NCI-H2196 treated with DMSO at 0.1 percent for 48 hours (cell line): ENCODE results near the gene XRCC5.

ENCODE experiments used
- DNase-seq: peaks from one replicate; lab custom pipeline; 2025; ENCODE audit not compliant: unreplicated experiment; lab: John Stamatoyannopoulos, UW

Gene XRCC5

DNA sequence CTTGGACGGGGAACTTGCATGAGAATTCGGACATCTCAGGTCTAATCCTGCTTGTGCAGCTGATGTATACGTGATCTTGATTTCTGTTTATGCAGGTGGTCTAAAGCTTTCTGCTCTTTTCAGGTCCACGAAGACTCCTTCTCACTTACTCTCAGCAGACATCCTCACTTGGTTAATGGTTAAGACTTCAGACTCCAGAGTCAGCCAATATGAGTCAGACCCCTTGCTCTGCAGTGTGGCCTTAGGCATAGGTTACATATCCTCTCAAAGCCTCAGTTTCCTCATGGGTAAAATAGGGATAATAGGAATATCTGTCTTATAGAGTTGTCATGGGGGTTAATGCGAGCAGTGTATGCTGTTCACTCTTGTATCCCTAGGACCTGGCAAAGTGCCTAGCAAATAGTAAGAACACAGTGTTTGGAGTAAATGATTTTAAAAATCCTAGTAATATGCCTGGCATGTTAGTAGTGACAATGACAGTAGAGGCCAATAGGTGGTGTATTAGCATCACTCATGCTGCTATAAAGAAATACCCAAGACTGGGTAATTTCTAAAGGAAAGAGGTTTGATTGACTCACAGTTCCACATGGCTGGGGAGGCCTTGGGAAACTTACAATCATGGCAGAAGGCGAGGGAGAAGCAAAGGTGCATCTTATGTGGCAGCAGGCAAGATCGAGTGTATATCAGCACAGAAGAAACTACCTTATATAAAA, 42.3 kb downstream of the XRCC5 start:
- no peak for DNase-seq

DNA sequence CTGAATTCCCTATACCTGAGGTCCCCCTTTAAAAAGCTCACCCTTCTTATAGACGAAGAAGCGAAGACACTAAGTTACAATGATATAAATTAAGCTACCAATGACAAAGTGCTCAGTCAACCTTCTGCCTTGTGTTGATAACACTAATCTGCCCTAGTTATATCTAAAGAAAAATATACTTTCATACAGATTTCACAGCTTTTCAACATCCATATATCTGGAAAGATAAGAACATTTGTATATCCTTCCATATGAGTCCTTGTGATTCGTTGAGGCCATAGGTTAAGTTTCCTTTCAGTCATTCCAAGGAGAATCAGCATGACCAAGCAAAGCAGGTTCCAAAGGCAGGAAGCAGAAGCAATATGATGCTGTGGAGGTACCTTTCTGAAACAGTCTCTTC, 46.8 kb downstream of the XRCC5 start:
- no peak for DNase-seq

DNA sequence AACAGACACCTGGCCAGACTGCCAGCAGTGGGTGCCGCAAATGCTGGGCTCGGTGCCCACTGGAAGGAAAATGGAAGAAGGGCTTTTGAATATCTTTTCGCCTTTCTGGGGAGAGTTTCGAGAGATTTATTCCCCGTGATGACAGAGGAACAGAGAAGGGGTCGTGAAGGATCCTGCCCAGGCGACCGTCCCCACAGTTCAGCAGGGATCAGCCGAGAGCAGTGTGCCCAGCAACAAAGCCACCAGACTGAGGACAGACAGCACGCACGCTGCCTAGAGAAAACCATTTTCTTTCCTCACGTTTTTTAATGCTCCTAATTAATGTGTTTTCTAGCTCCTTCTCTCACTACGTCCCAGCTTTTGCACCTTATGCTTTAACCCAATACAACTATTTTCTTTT, 47.7 kb downstream of the XRCC5 start:
- DNase-seq, result no peak

DNA sequence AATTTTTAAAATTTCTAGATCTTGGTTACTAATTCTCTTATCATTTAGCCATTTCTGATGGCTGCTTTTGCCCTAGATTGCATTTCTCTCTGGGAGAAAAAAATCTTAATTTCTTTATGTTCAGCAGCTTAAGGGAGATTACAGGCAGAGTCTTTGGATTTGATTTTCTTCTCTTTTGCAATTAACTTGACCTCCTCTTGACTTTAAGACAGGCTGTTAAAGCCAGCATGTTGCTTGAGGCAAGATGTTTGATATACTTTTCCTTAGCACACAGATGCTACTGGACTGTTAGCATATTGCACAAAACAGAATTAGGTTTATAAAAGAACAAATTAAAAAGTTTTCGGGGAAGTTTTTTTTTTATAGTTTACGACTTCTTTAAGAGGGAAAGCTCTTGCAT, 50.0 kb downstream of the XRCC5 start:
- DNase-seq, result no peak

DNA sequence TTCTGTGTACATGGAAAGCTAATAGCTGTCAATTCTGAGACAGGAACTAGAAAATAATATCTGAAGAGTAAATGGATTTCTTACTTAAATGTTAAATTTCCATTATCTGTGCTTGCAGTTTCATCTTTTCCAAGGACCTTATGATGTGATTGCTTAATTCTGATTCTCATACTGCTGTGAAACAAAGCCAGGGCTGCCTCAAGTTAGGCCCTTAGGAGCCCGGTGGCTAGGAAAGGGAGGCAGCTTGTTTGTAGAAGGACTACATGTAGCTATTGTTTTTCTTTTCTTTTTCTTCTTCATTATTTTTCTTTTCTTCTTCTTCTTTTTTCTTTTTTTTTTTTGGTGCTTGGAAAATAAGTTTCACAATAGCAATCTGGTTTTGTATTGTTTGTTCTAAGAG, 50.5 kb downstream of the XRCC5 start:
- DNase-seq, result no peak

DNA sequence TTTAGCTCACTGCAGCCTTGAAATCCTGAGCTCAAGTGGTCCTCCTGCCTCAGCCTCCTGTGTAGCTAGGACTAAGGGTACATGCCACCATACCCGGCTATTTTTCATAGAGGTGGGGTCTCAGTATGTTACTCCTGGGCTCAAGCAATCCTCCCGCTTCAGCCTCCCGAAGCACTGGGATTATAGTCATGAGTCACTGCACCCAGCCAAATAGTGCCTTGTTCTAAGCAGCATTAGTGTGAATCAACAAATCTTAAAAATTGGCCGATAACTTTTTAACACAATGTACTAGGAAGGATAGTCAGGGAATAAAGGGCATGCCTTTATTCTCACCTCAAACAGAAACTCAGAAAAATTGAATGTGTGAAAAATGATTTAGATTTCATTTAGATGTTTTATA, 51.6 kb downstream of the XRCC5 start:
- DNase-seq, result no peak

DNA sequence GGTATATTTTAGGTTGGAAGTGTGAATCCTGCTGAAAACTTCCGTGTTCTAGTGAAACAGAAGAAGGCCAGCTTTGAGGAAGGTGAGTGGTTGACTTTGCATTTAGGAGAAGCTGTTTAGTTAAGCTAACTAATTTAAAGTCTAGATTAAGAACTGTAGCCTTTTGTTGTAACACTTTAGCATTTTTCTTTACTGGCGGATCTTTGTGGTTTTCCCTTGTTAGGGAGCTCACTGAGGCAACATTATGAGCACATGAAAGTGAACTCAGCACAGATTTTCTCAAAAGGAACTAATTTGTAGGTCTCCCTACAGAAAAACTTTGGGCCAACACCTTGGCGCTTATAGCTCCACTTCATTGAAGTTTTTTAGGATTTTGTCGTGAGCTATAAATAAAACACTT, 52.8 kb downstream of the XRCC5 start:
- no peak for DNase-seq

DNA sequence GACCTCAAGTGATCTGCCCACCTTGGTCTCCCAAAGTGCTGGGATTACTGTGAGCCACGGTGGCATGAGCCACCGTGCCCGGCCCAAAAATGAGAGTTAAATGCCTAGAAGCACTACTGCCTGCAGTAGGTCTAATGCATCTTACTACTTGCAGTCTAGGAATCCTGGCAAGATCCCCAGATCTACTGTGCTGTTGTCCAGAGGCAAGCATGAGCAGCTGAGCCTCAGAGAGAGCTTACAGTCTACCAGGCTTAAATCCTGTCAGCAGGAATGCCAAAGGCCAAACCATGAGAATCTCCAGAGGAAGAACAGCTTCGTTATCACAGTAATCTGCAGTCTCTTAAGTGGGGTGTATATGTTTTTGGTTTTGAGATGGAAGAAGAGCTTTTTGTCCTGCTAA, 54.4 kb downstream of the XRCC5 start:
- no peak for DNase-seq

DNA sequence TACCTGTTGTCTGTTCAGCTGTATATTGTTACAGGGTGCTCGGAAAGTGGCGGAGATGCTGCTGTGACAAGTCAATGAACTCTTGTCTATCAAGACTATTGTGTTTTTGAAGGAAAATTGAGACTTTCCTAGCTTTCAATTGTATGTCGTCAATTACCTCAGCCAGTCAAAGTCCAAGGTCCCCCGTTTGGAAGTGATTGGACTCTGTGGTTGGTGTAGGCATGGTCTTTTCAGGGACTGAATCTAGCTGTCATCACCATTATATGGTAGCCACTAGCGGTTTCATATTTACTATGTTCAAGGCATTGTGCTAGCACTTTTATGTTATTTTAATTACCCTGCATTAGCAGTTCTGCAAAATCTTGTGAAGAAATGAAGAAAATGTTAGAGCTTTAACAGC, 54.9 kb downstream of the XRCC5 start:
- no peak for DNase-seq

DNA sequence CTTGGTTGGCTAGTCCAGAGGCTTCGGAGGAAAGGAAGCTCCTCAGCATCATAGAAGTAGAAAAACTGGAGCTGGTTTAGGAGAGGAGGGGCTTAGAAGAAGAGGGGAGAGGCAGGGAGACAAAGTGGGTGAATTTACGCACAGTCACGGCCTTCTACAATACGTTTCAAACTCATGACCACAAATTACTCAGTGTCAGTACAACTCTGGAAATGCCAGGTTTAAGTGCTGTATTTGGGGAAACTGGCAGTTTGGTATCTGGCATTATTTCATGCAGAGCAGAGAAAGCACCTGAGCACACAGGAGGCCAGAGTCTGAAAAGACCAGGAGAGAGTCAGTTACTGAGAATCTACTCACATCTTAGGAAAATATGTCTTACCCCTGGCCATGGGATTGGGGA, 55.4 kb downstream of the XRCC5 start:
- no peak for DNase-seq

DNA sequence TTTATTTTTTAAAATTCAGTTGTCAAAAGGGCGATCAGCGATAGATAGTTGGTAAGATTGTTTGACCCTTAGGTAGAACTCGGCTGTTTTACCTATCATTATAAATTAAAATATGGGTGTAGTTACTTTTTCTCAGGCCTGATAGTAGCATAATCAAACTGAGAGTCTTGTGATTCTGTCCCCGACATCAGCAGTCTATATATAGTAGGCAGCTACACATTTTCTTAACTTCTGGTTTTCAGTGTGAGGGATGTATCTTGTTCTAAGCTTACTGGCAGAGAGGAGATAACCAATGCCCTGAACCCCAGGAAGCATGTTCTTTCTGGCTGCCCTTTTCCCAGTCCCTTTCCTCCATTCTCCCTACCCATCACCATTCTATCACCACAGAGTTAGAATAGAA, 56.6 kb downstream of the XRCC5 start:
- DNase-seq, result no peak

DNA sequence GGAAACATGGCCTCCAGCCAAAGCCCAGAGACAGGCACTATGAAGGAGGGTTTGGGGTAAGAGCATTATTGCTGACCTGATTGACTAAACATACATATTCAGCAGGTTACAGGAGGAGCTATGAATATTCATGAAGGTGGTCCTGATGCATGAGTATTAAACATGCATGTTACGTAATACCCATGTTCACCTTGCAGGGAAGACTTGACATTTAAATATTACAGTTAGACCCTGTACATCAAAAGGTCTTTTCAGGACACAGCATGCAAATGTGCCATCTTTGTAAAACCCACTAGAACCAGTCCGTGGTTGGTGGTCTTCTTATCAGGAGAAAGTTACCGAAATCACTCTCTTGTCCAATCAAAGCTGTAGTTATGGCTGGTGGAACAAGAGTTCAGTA, 59.9 kb downstream of the XRCC5 start:
- DNase-seq, result no peak

DNA sequence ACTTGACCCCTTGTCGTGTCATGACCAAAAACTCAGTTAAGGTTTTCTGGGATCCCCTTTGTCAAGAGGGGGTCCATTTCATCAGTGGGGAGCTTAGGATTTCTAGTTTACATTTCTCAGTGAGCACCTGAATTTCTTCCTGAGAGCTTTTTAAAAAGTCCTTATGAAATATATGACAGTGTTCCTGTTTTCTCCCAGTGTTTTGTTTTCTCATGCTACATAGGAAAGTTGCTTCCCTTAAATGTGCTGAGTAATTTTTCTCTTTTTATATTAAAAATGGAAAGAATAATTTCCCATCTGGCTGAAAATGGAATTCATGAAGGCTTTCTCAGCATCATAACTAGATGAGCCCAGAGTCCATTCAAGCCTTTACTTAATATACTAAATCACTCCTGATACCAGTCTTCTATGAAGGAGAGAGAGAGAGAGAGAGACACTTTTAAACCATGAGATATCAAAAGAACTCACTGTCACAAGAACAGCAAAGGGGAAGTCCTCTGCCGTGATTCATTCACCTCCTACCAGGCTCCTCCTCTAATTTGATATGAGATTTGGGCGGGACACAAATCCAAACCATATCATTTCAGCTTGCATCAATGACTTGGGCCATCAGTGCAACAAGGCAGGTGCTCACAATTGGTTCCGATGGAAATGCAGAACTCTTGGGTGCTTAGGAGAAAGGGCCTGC, 61.1 kb downstream of the XRCC5 start:
- DNase-seq, result no peak

DNA sequence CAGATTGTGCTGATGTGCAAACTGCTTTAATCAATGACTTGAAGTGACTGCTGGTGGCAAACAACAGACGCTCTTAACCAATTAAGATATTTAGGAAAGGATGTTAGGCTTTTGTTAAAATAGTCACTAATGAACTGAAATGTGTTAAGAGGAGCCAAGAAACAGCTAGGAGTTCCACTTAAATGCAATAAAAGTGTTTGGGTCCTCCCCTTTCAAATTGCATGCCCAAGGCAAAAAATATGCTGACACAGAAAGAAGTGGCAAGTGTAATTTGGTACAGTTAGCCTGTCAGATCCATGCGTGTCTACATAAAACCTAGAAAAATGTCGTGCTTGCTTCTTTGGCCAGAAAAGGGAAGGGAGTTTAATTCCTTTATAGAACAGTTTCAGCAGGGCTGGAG, 61.9 kb downstream of the XRCC5 start:
- DNase-seq, result no peak

DNA sequence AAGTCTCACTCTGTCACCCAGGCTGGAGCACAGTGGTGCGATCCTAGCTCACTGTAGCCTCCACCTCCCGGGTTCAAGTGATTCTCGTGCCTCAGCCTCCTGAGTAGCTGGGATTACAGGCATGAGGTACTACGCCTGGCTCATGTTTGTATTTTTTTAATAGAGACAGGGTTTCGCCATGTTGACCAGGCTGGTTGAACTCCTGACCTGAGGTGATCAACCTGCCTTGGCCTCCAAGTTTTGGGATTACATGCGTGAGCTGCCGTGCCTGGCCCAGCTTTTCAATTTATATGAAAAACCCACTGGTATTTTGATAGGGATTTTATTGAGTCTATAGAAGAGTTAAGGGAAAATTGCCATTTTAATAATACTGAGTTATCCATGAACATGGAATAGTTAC, 63.3 kb downstream of the XRCC5 start:
- no peak for DNase-seq

DNA sequence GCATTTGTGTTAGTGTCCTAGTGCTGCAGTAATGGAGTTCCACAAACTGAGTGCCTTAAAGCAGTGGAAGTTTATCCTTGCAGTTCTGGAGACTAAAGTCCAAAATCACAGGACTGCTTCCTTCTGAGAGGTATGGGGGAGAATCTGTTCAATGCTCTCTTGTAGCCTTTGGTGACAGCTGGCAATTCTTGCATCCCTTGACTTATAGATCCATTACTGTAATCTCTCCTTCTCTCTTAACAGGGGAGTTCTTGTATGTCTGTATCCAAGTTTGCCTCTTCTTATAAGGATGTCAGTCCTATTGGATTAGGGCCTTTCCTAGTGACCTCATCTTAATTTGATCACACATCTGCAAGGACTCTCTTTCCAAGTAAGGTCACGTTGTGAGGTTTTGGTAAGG, 69.9 kb downstream of the XRCC5 start:
- DNase-seq, result no peak

DNA sequence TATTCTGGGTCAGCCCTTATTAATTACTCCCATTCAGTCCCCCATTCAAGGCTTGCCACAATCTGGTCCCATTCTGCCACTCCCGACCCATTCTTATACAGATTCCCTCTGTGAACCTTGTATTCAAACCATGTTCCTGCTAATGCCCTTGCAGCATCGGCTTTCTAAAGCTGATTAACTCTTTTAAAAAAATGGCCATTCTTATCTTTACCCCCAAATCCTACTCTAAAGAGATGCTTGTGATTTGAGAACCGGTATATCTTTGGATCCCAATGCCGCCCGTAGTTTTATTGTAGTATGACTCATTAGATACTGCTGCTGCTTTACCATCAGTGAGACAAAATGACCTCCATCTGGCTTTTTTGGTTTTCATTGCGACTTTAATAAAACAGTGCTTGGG, 72.2 kb downstream of the XRCC5 start:
- no peak for DNase-seq

DNA sequence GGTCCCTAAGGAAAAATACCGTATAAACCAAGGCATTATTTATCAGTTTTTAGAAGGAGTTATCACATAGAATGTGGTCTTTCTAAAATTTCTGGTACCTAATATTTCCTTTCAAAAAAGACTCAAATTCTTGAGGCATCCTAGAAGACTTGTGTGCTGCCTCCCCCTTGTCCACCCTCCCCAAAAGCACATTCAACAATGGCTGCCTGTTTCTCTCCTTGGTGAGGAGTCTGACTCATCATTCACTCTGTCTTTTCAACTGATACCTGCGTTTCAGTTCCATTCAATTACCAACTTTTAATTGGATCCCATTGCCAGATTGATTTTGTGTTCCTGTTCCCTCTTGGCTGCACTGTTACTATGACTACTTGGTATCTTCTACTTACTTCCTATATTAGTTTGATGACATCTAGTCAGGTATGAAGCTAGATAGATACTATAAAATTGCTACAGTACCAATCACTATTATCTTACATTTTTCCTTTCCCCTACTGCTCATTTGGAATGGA, 72.9 kb downstream of the XRCC5 start:
- no peak for DNase-seq

DNA sequence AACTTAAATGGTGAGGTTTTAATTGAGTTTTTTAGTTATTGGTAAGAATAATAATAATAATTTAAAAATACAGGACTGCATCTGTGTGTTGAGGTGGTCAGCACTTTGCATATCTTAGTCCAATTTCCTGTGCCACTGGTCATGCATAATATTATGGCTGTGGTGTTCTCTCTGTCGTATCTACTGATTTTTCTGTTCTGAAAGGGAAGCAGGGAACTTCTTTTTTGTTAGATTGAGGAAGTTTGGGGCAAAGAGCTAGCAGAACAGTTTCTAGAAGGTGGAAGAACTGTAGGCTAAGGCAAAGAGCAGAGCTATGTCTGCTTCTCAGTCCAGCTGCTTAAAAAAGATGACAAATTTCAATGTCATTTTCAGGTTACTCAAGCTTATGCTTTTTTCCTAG, 74.3 kb downstream of the XRCC5 start:
- DNase-seq, result no peak

DNA sequence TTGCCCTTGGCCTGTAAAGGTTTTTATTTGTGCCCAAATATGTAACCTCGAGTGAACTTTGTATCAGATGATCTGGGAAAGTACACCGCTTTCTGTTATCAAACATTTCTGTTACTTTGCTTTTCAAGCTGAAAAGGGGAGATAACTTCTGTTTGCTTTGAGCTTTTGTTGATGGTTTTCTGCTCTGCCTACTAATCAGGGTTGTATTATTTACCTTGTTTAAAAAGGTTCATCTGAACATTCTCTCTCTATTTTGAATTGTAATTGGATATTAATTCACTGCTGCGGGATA, 79.4 kb downstream of the XRCC5 start:
- no peak for DNase-seq

DNA sequence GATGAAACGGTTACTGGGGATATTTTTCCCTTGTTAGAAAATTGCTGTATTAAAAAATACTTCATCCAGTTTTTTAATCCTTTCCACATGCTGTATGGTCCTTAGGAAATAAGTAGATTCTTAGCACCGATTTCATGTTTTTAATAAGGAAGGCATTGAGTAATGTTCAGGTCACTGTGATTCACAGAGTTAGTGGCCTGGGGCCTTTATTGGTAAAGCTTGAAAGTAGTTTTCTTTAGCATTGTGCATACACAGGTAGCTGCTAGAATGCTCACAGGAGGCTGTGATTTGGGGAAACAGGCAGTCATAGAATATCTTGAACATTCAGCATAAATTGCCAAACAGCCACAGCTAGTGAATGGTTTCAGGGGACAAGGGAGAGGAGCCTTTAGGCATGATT, 79.8 kb downstream of the XRCC5 start:
- DNase-seq, result no peak

DNA sequence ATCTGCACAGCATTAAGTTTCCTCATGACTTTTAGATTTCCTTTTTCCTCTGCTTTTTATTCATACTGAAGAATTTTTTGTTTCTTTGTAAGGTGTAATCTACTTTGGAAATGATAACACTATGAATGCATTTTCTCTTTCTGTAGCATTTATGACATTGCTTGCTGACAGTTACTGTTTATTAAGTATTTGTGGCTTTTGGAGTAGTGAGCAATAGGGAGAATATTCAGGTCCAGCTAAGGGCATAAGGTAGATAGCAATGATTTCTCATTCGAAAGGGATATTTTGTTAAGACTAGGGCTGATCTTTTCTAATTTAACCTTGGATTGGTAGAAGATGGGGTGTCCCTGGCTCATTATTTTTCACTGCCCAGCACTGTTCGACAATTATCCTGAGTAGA, 80.3 kb downstream of the XRCC5 start:
- DNase-seq, result no peak

DNA sequence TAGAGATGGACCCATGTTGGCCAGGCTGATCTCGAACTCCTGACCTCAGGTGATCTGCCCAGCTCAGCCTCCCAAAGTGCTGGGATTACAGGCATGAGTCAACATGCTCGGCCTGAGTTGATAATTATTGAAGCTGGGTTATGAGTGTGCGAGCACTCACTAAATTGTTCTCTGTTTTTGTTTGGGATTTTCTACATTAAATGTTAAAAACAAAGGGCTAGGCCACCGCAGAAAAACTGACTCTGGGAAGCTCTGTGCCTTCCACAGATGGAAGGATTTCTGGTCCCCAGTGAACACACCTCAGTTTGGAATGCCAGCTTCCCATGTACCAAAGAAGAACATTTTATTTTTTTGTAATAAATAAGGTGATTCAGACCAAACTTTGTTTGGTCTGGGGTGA, 83.0 kb downstream of the XRCC5 start:
- DNase-seq, result no peak
